IPS-20b (cell line): ENCODE results near the gene CEP104.

Experiments
- H3K27ac ChIP-seq: one replicate; pipeline ENCODE4 v1.5.1; 2013; ENCODE audit warnings: low read length
- H3K27me3 ChIP-seq: 2 replicates; pipeline ENCODE4 v1.6.1; 2013; ENCODE audit warnings: mild to moderate bottlenecking, low read length, inconsistent platforms; ENCODE audit not compliant: insufficient read depth
- H3K36me3 ChIP-seq: 2 replicates; pipeline ENCODE4 v1.6.1; 2013; ENCODE audit warnings: low read depth, mild to moderate bottlenecking, inconsistent platforms, low read length, moderate library complexity; ENCODE audit not compliant: insufficient read depth
- H3K4me1 ChIP-seq: 2 replicates; pipeline ENCODE4 v1.6.1; 2013; ENCODE audit warnings: mild to moderate bottlenecking, control low read depth, inconsistent platforms, low read length, moderate library complexity; ENCODE audit not compliant: insufficient read depth
- H3K4me3 ChIP-seq: 2 replicates; pipeline ENCODE4 v1.5.1; 2013; ENCODE audit warnings: mild to moderate bottlenecking, low read length, inconsistent platforms
- H3K9ac ChIP-seq: 2 replicates; pipeline ENCODE4 v1.6.1; 2013; ENCODE audit warnings: low read depth, mild to moderate bottlenecking, inconsistent platforms, low read length, moderate library complexity
- H3K9me3 ChIP-seq: 2 replicates; pipeline ENCODE4 v1.6.1; 2013; ENCODE audit warnings: mild to moderate bottlenecking, low read depth, low read length, inconsistent platforms; ENCODE audit not compliant: insufficient read depth

Gene CEP104

GRCh38 chr1:3837200-3837599 lies 19.8 kb downstream of the CEP104 start:
- H3K9me3 ChIP-seq = peaks cover 4% of the 10 kb centered on the region; the same call in 1 of the 2 replicates
- H3K36me3 ChIP-seq = peaks cover 36% of the 10 kb centered on the region
- no peak overlapping the region for H3K9ac ChIP-seq
- H3K27ac ChIP-seq = no peak overlapping the region
- no peaks in the 10 kb centered on the region for H3K4me1 ChIP-seq
- H3K4me3 ChIP-seq = no peak overlapping the region
- no peaks in the 10 kb centered on the region for H3K27me3 ChIP-seq

DNA sequence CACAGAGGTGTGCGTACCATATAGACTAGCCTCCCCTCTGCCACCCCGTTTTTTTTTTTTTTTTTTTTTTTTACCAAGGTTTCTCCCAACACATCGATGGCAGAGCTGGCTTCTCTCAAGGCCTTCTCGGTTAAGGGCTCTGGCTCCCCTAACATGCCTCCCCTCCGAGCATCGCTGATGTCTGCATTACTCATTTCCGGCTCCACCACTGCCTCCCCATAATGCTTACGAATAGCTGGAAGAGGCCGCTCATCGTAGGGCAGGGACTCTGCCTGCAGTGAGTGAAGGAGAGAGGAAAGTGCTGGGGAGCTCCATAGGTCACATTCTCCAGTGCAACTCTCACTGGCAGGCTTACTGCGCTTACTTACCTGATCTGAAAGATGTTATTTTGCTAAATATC lies 20.6 kb downstream of the CEP104 start:
- H3K4me3 ChIP-seq = no peak overlapping the region
- peaks cover 43% of the 10 kb centered on the region for H3K36me3 ChIP-seq
- H3K27me3 ChIP-seq = no peaks in the 10 kb centered on the region
- H3K4me1 ChIP-seq = no peaks in the 10 kb centered on the region
- peaks cover 4% of the 10 kb centered on the region; the same call in 1 of the 2 replicates for H3K9me3 ChIP-seq
- H3K27ac ChIP-seq = no peak overlapping the region
- H3K9ac ChIP-seq = no peak overlapping the region

DNA sequence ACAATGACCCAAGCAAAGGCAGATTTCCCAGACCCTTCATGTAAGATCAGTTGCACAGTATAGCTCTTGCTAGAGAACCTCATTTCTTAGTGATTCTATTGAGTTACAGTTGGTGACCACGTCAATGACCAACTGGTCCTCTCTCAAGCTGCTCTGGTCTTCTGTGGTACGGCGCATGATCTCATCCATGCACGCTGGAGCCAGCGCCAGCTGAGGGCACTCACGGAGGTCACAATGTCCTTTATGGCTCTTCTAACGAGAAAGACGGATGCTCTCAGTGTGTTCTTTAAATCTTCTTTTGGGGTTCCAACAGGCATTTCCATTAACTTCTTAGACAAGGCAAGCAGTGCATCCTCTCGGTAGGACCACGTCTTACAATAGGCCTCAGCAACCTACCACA lies 22.3 kb downstream of the CEP104 start:
- no peak overlapping the region for H3K9ac ChIP-seq
- H3K4me3 ChIP-seq = no peak overlapping the region
- H3K9me3 ChIP-seq = peaks cover 4% of the 10 kb centered on the region; the same call in 1 of the 2 replicates
- peaks cover 57% of the 10 kb centered on the region for H3K36me3 ChIP-seq
- H3K27me3 ChIP-seq = no peaks in the 10 kb centered on the region
- H3K4me1 ChIP-seq = no peaks in the 10 kb centered on the region
- no peak overlapping the region for H3K27ac ChIP-seq

DNA sequence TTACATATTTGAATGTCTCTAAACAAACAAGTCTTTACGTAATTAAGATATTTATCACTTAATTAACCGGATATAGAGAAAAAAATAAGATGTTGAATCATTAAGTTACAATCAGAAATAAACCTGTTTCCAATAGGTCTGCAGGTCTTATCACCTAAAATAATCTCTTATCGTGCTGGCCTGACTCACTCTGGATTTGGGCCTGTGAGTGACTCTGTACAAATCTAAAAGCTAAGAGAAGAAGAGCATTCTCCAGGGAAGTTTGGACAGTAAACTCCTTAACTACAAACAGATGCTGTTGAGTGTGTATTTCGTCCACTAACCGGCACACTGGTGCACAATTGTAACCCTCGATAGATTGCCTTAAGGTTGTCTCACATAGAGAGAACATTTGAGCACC lies 25.3 kb downstream of the CEP104 start:
- no peaks in the 10 kb centered on the region for H3K27me3 ChIP-seq
- no peak overlapping the region for H3K27ac ChIP-seq
- H3K4me1 ChIP-seq = no peaks in the 10 kb centered on the region
- H3K4me3 ChIP-seq = no peak overlapping the region
- H3K36me3 ChIP-seq = peaks cover 55% of the 10 kb centered on the region
- H3K9ac ChIP-seq = no peak overlapping the region
- H3K9me3 ChIP-seq = no peaks in the 10 kb centered on the region

DNA sequence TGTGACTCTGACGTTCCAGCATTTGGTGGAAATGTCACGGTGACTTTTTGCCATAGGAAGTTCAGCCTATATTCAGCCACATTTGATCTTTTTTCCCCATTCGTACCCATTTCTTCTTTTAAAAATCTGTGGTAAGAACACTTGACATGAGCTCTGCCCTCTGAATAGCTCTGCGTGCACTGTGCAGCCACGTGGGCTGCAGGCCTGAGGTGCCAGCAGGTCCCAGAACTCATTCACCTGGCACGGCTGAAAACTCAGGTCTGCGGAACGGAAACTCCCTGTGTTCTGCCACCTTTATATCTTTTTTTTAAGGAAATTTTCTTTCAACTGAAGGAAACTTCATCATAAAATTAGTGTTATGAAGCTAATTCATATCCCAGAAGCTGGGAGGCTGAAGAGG lies 28.6 kb downstream of the CEP104 start:
- no peak overlapping the region for H3K27ac ChIP-seq
- H3K9ac ChIP-seq = no peak overlapping the region
- no peaks in the 10 kb centered on the region for H3K4me1 ChIP-seq
- no peaks in the 10 kb centered on the region for H3K9me3 ChIP-seq
- H3K4me3 ChIP-seq = no peak overlapping the region
- peaks cover 59% of the 10 kb centered on the region for H3K36me3 ChIP-seq
- no peaks in the 10 kb centered on the region for H3K27me3 ChIP-seq

DNA sequence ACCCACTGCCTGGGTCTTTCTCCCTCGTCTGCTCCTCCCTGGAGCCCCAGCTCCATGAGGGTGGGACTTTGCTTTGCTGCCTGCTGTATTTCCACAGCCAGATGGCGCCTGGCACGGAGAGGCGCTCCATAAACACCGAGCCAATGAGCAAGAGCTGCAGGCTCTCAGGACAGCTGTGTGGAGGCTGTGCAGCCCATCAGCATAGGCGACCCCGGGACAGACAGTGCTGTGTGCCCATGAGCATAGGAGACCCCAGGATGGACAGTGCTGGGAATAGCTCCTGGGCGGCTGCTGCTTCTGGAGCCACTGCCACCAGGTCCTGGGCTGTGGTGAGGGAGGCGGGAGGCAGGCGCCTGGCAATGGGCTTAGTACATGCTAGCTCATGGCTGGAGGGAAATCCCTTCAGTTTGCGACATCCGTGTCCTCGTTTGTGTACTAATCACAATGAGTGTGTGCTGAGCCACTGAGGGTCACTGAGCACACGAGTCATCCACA lies 29.2 kb downstream of the CEP104 start:
- Histone ChIP-seq H3K4me3 (no peak overlapping the region), H3K9me3 (no peaks in the 10 kb centered on the region), H3K4me1 (no peaks in the 10 kb centered on the region), H3K27me3 (no peaks in the 10 kb centered on the region), H3K9ac (no peak overlapping the region), H3K36me3 (peaks cover 58% of the 10 kb centered on the region), H3K27ac (no peak overlapping the region)

DNA sequence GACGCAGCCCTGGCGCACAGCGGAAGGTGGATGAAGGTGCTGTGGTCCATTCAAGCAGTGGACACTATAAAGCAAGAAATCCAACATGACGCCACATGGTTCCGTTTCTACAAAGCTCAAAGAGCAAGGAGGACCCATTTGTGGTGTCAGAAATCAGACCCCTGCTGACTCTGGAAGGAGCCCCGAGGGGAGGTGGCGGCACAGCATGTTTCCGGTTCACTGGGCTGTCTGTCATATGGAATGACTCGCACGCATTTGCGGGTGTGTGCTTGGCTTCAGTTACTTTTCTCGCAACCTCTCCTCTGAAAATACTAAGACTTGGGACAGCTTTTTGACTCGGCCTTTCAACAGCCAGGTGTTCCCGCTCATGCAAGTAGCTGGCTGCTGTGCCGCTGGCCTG lies 31.7 kb downstream of the CEP104 start:
- H3K27me3 ChIP-seq = no peaks in the 10 kb centered on the region
- H3K4me3 ChIP-seq = no peak overlapping the region
- peaks cover 42% of the 10 kb centered on the region for H3K36me3 ChIP-seq
- no peak overlapping the region for H3K9ac ChIP-seq
- H3K9me3 ChIP-seq = no peaks in the 10 kb centered on the region
- H3K4me1 ChIP-seq = no peaks in the 10 kb centered on the region
- no peak overlapping the region for H3K27ac ChIP-seq

DNA sequence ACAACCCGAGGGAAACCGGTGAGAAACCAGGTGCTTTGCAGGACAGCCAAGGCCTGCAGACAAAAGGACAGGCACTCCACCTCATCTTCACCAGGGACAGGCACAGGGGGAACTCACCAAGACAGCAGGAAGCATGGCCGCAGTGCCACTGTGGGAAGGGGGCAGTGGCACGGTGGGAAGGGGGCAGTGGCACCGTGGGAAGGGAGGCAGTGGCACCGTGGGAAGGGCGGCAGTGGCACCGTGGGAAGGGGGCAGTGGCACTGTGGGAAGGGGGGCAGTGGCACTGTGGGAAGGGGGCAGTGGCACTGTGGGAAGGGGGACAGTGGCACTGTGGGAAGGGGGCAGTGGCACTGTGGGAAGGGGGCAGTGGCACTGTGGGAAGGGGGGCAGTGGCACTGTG lies 32.4 kb downstream of the CEP104 start:
- Histone ChIP-seq H3K4me1 (no peaks in the 10 kb centered on the region), H3K9ac (no peak overlapping the region), H3K27me3 (no peaks in the 10 kb centered on the region), H3K4me3 (no peak overlapping the region), H3K27ac (no peak overlapping the region), H3K36me3 (peaks cover 36% of the 10 kb centered on the region), H3K9me3 (no peaks in the 10 kb centered on the region)

DNA sequence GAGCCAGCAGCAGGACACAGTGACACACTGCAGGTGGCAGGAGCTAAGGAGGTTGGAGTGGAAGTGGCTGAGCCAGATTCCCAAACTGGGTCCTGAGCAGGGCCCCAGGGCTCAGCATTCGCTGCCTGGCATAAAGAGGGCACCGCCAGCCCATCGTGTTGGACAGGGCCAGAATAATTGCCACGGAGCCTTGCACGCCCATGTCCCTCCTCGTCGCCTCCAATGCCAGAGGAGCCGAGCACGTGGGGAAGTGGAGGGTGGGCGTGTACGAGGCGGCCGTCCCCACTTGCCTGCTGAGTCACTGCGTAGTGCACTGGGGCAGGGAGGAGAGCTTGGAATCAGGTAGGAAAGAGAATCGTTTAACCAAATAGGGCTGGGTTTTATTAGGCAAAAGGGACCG lies 34.6 kb downstream of the CEP104 start:
- H3K36me3 ChIP-seq = peaks cover 21% of the 10 kb centered on the region

GRCh38 chr1:3821908-3822307 lies 35.1 kb downstream of the CEP104 start:
- H3K27ac ChIP-seq = no peak overlapping the region
- peaks cover 21% of the 10 kb centered on the region for H3K36me3 ChIP-seq

More for the DNA sequence above, 34.6 kb downstream of the CEP104 start:
- no peak overlapping the region for H3K4me3 ChIP-seq
- no peak overlapping the region for H3K9ac ChIP-seq
- no peaks in the 10 kb centered on the region for H3K27me3 ChIP-seq
- H3K27ac ChIP-seq = no peak overlapping the region
- no peaks in the 10 kb centered on the region for H3K4me1 ChIP-seq
- no peaks in the 10 kb centered on the region for H3K9me3 ChIP-seq

GRCh38 chr1:3821447-3821846 lies 35.6 kb downstream of the CEP104 start:
- Histone ChIP-seq H3K4me3 (no peak overlapping the region), H3K36me3 (peaks cover 21% of the 10 kb centered on the region), H3K9ac (no peak overlapping the region), H3K27me3 (no peaks in the 10 kb centered on the region), H3K27ac (no peak overlapping the region), H3K4me1 (no peaks in the 10 kb centered on the region), H3K9me3 (no peaks in the 10 kb centered on the region)

More at GRCh38 chr1:3821908-3822307, 35.1 kb downstream of the CEP104 start:
- Histone ChIP-seq H3K27me3 (no peaks in the 10 kb centered on the region), H3K4me3 (no peak overlapping the region), H3K9ac (no peak overlapping the region), H3K9me3 (no peaks in the 10 kb centered on the region), H3K4me1 (no peaks in the 10 kb centered on the region)

GRCh38 chr1:3821004-3821403 lies 36.0 kb downstream of the CEP104 start:
- Histone ChIP-seq H3K9ac (no peak overlapping the region), H3K27ac (no peak overlapping the region), H3K9me3 (no peaks in the 10 kb centered on the region), H3K4me3 (no peak overlapping the region), H3K4me1 (no peaks in the 10 kb centered on the region), H3K36me3 (peaks cover 19% of the 10 kb centered on the region), H3K27me3 (no peaks in the 10 kb centered on the region)
